IMR-90 (cell line): ENCODE results near the gene TSPAN3. TPM values are rescaled to one million over a fixed set of nuclear protein-coding genes. Genes with fewer than 3 reads are reported as not detected.

Experiments
- ATAC-seq: fragments of 200-7000 bp; cut with Tn5 transposase; 2 replicates; pipeline ENCODE4 v1.9.1; 2020; ENCODE audit warnings: low read depth, mild to moderate bottlenecking, moderate library complexity
- BruUV-seq: library from RNA; stranded (reverse); fragments of 400-500 nt; replicated peaks from 2 replicates; lab custom pipeline; 2021; lab: Mats Ljungman, UMichigan
- CTCF ChIA-PET: fragments of 300-600 bp; formaldehyde crosslinking; extraction: SDS; loops from one replicate; lab custom pipeline; 2021; ENCODE audit warnings: antibody characterized with exemption; lab: Yijun Ruan, JAX
- POLR2A ChIA-PET: fragments of 300-600 bp; sonication (Branson Sonifier 250); formaldehyde crosslinking; loops from one replicate; lab custom pipeline; 2022; ENCODE audit warnings: antibody characterized with exemption; ENCODE audit not compliant: unreplicated experiment; lab: Charles Lee
- DNase-seq: peaks from one replicate; pipeline ENCODE4 v3.0.0; 2013
- H2AFZ ChIP-seq: replicated peaks from 2 replicates; pipeline ENCODE3; 2013; ENCODE audit warnings: low read length, mild to moderate bottlenecking; ENCODE audit not compliant: poor library complexity
- H2AK5ac ChIP-seq: 2 replicates; pipeline ENCODE4 v1.6.1; 2013; ENCODE audit warnings: low read depth, low read length, inconsistent platforms
- H2AK9ac ChIP-seq: replicated peaks from 2 replicates; pipeline ENCODE3; 2013; ENCODE audit warnings: mild to moderate bottlenecking, low read depth, low read length, moderate library complexity; ENCODE audit not compliant: poor library complexity
- H2BK120ac ChIP-seq: 2 replicates; pipeline ENCODE4 v1.6.1; 2013; ENCODE audit warnings: low read depth, low read length, inconsistent platforms
- H2BK15ac ChIP-seq: 3 replicates; pipeline ENCODE4 v1.6.1; 2013; ENCODE audit warnings: low read depth, low read length, inconsistent platforms
- H2BK20ac ChIP-seq: 2 replicates; pipeline ENCODE4 v1.6.1; 2013; ENCODE audit warnings: low read depth, mild to moderate bottlenecking, inconsistent platforms, low read length, moderate library complexity
- H2BK5ac ChIP-seq: 2 replicates; pipeline ENCODE4 v1.6.1; 2013; ENCODE audit warnings: mild to moderate bottlenecking, low read depth, low read length, inconsistent platforms; ENCODE audit not compliant: poor library complexity, severe bottlenecking
- H3K14ac ChIP-seq: replicated peaks from 2 replicates; pipeline ENCODE4 v1.6.1; 2013; ENCODE audit warnings: low read depth, low read length, inconsistent platforms
- H3K18ac ChIP-seq: 2 replicates; pipeline ENCODE4 v1.6.1; 2013; ENCODE audit warnings: low read depth, low read length, control low read depth
- H3K23ac ChIP-seq: 2 replicates; pipeline ENCODE4 v1.6.1; 2013; ENCODE audit warnings: low read depth, low read length, inconsistent platforms
- H3K27ac ChIP-seq: 2 replicates; pipeline ENCODE4 v1.5.1; 2013; ENCODE audit warnings: mild to moderate bottlenecking, control low read depth, low read length; ENCODE audit not compliant: insufficient read depth
- H3K27me3 ChIP-seq: 2 replicates; pipeline ENCODE4 v1.6.1; 2013; ENCODE audit warnings: low read length; ENCODE audit not compliant: control insufficient read depth, insufficient read depth
- H3K36me3 ChIP-seq: 2 replicates; pipeline ENCODE4 v1.6.1; 2013; ENCODE audit warnings: low read length, mixed read lengths; ENCODE audit not compliant: control insufficient read depth, insufficient read depth
- H3K4ac ChIP-seq: 2 replicates; pipeline ENCODE4 v1.6.1; 2013; ENCODE audit warnings: low read depth, low read length, inconsistent platforms
- H3K4me1 ChIP-seq: 2 replicates; pipeline ENCODE4 v1.6.1; 2013; ENCODE audit warnings: low read length, mixed read lengths; ENCODE audit not compliant: control insufficient read depth, insufficient read depth
- H3K4me2 ChIP-seq: 2 replicates; pipeline ENCODE4 v1.6.1; 2013; ENCODE audit warnings: low read depth, mild to moderate bottlenecking, control low read depth, low read length, moderate library complexity
- H3K4me3 ChIP-seq: 2 replicates; pipeline ENCODE4 v1.5.1; 2013; ENCODE audit warnings: low read depth, mild to moderate bottlenecking, control low read depth, low read length, moderate library complexity; ENCODE audit not compliant: insufficient read depth
- H3K56ac ChIP-seq: 2 replicates; pipeline ENCODE4 v1.6.1; 2013; ENCODE audit warnings: low read length, inconsistent platforms; ENCODE audit not compliant: insufficient read depth; ENCODE audit errors: extremely low read depth
- H3K79me1 ChIP-seq, 2 experiments: 2 replicates each; pipeline ENCODE4 v1.6.1; 2013; ENCODE audit warnings: low read length in 2 of 2, inconsistent platforms in 1 of 2, low read depth in 1 of 2
- H3K9ac ChIP-seq: 2 replicates; pipeline ENCODE4 v1.6.1; 2013; ENCODE audit warnings: low read depth, low read length, control low read depth
- H3K9me1 ChIP-seq: 2 replicates; pipeline ENCODE4 v1.6.1; 2013; ENCODE audit warnings: low read length, inconsistent platforms; ENCODE audit not compliant: insufficient read depth
- H3K9me3 ChIP-seq: 2 replicates; pipeline ENCODE4 v1.6.1; 2013; ENCODE audit warnings: low read length; ENCODE audit not compliant: control insufficient read depth, insufficient read depth
- H4K20me1 ChIP-seq: 2 replicates; pipeline ENCODE4 v1.6.1; 2013; ENCODE audit warnings: low read length, inconsistent platforms; ENCODE audit not compliant: insufficient read depth
- H4K5ac ChIP-seq: 2 replicates; pipeline ENCODE4 v1.6.1; 2013; ENCODE audit warnings: mild to moderate bottlenecking, low read depth, low read length, control low read depth
- H4K8ac ChIP-seq, 2 experiments: 2 replicates each; pipeline ENCODE4 v1.6.1; 2013; ENCODE audit warnings: low read depth in 2 of 2, low read length in 2 of 2, control low read depth in 1 of 2, inconsistent platforms in 1 of 2
- H4K91ac ChIP-seq: 2 replicates; pipeline ENCODE4 v1.6.1; 2013; ENCODE audit warnings: low read depth, low read length, inconsistent platforms; ENCODE audit not compliant: insufficient read depth
- CHD1 ChIP-seq: IDR thresholded peaks from 2 replicates; pipeline ENCODE4 v1.6.1; 2012; ENCODE audit warnings: low read depth, low read length, improper control_type of control experiment
- MAZ ChIP-seq: IDR thresholded peaks from 2 replicates; pipeline ENCODE4 v1.6.1; 2012; ENCODE audit warnings: low read depth, mild to moderate bottlenecking, low read length, improper control_type of control experiment, moderate library complexity, borderline replicate concordance
- NFE2L2 ChIP-seq: fragments of 150-350 bp; IDR thresholded peaks from 2 replicates; pipeline ENCODE4 v1.6.1; 2016; ENCODE audit warnings: low read depth, mild to moderate bottlenecking, low read length
- dilution Hi-C: fragments of 300-500 bp; cut with HindIII; formaldehyde crosslinking; loops from one replicate; pipeline ENCODE4 v1.14.3; 2018; ENCODE audit warnings: low sequenced_read_pairs; ENCODE audit not compliant: unreplicated experiment
- in situ Hi-C: fragments of 300-500 bp; cut with MboI; formaldehyde crosslinking; loops from 3 replicates; pipeline ENCODE4 v1.14.3; 2019; ENCODE audit warnings: low sequenced_read_pairs, inconsistent platforms, mixed read lengths
- intact Hi-C: fragments of 100-400 bp; cut with micrococcal nuclease; formaldehyde crosslinking; loops from 2 replicates; pipeline ENCODE4 v1.10.0; 2022
- polyA plus RNA-seq, 3 experiments: library from polyadenylated mRNA; depleted of rRNA; stranded (reverse); fragments of >200 nt; gene quantifications; 2 replicates each; pipeline ENCODE4 v1.2.3, GENCODE V29; 2012; ENCODE audit warnings: low replicate concordance in 1 of 3
- total RNA-seq: library from RNA; depleted of rRNA; stranded (reverse); fragments of >200 nt; gene quantifications from 2 replicates; pipeline ENCODE4 v1.2.3, GENCODE V29; 2012

The TSPAN3 gene
- total and polyA plus RNA-seq, 2 of the 4 experiments (the other 2 are of a cell fraction), result 270 to 295 TPM

- 0 out of 2 replicates have a peak overlapping the region, but pooled peaks have one; percentile 38 for H3K4me2 ChIP-seq
- no peaks in the 10 kb centered on the region for H3K27me3 ChIP-seq
- H2BK5ac ChIP-seq, result no peak overlapping the region
- no peak overlapping the region for H3K23ac ChIP-seq
- H3K79me1 ChIP-seq, result peaks cover 22 to 72% of the 10 kb centered on the region in 2 experiments
- CTCF ChIA-PET, result interaction anchor here (0.9 to 1.2 kb wide), 2 partner anchors 15 to 25 kb away, joined by 3 read pairs; no protein-coding TSS in a partner anchor
- no peak overlapping the region for H4K5ac ChIP-seq
- no peak overlapping the region for H4K8ac ChIP-seq
- H2BK20ac ChIP-seq, result no peak overlapping the region
- POLR2A ChIA-PET, result no interaction called here
- H3K4me3 ChIP-seq, result no peak overlapping the region
- no peak overlapping the region for H3K18ac ChIP-seq
- H4K91ac ChIP-seq, result no peak overlapping the region
- H3K56ac ChIP-seq, result no peak overlapping the region
- TF ChIP-seq MAZ, result peak; percentile 30; the same call in 1 of the 2 replicates
- no peak for TF ChIP-seq NFE2L2
- no peak for TF ChIP-seq CHD1
- no peak overlapping the region for H2BK15ac ChIP-seq
- no peak overlapping the region for H2BK120ac ChIP-seq
- ATAC-seq (peak; percentile 77; the same call in 1 of the 2 replicates), DNase-seq (peak; percentile 64)
- no peak overlapping the region for H2AK9ac ChIP-seq
- H3K9me1 ChIP-seq, result peaks cover 17% of the 10 kb centered on the region
- in situ Hi-C loops, result no loop called here
- H3K9me3 ChIP-seq, result no peaks in the 10 kb centered on the region
- peaks cover 41% of the 10 kb centered on the region for H4K20me1 ChIP-seq
- no peak overlapping the region for H2AK5ac ChIP-seq
- intact Hi-C loops, result no loop called here
- no peak overlapping the region for H3K4ac ChIP-seq
- no peak overlapping the region for H3K9ac ChIP-seq
- H3K36me3 ChIP-seq, result 0 out of 2 replicates have a peak, but pooled peaks cover 2% of the 10 kb centered on the region
- no peak overlapping the region for H3K27ac ChIP-seq
- H3K4me1 ChIP-seq, result peaks cover 14% of the 10 kb centered on the region
- BruUV-seq, result no TSS peak
- dilution Hi-C loops, result no loop called here
- H3K14ac ChIP-seq, result no peak overlapping the region
- H2AFZ ChIP-seq, result no peak overlapping the region
These were observed 10.4 kb downstream of the TSPAN3 start for GRCh38 chr15:77060546-77060945.
